Activated CD8-positive, alpha-beta memory T cell treated with anti-CD3 and anti-CD28 coated beads for 1 hour (primary cell): ENCODE results near the gene TBL1X.
A peak's percentile ranks its signal among the peaks of the same experiment; 100 is the strongest.

Experiments
- DNase-seq, 2 donors: peaks; one replicate each; pipeline ENCODE4 v3.0.0-alpha.2; 2020; ENCODE audit warnings: low read depth in 1 of 2; ENCODE audit errors: extremely low read depth in 1 of 2

The TBL1X gene

DNA sequence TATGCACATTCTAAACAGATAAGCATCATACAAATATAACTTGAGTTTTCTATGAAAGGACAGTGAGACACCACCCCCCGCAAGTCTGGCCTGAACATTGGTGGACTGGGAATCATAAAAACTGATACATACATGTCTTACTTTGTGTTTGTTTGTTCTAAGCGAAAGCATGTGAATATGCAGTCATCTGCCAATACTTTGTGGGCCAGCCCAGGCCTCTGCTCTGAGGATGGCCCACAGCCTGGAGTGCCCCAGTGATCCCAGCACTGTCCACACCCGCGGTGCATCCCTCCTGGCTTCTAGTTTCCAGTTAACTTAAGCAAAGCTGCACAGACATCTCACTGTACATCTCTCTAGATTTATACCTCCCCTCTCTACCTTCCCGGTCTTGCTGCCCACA, 154.3 kb downstream of the TBL1X start:
- no peak for DNase-seq

DNA sequence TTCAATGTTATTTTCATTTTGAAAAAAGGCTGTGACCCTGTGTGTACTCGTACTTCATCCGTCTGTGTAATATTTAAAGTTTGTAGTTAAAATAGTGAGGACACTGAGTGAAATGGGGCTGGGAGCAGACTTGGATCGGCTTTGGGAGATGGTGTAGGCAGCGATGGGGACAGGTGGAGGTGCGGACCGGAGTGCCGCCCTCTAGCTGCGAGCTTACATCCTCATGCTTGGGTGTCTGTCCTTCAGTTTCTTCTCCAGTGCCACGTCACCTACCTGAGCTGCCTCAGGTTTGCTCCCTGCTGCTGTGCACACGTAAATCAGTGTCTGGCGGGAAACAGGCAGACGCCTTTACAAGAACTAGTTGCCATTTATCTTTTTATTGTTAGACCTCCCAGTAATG, 154.7 kb downstream of the TBL1X start:
- no peak for DNase-seq

DNA sequence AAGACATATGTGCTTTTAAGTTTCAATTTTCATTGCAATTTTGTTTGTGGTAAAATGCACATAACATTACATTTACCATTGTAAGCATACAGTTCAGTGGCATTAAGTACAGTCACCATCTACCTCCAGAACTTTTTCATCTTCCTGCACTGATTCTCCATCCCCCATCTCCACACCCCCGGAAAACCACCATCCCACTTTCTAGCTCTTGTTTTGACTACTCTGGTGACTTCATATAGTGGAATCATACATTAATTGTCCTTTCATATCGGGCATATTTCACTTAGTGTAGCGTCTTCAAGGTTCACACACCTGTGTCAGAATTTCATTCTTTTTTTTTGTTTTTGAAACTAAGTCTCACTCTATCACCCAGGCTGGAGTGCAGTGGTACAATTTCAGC, 157.3 kb downstream of the TBL1X start:
- DNase-seq, result no peak

- DNase-seq, result no peak
Measured at GRCh38 chrX:9626379-9626778, 161.5 kb downstream of the TBL1X start.

DNA sequence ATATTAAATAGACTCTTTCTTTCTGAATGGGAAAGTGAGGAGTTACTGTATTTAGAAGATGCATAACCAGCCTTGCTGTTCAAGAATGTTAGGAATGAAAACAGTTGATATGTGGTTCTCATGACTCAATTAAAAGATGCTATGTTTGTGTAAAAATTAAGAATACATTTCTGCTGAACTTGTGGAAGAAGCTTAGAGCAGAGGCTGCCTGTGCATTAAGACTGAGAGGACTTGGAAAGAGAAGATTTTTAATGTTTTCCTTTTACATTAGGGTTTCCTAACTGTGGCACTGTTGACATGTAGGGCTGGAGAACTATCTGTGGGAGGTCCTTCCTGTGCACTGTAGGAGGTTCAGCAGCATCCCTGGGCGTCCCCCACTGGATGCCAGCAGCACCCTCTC, 163.1 kb downstream of the TBL1X start:
- no peak for DNase-seq

DNA sequence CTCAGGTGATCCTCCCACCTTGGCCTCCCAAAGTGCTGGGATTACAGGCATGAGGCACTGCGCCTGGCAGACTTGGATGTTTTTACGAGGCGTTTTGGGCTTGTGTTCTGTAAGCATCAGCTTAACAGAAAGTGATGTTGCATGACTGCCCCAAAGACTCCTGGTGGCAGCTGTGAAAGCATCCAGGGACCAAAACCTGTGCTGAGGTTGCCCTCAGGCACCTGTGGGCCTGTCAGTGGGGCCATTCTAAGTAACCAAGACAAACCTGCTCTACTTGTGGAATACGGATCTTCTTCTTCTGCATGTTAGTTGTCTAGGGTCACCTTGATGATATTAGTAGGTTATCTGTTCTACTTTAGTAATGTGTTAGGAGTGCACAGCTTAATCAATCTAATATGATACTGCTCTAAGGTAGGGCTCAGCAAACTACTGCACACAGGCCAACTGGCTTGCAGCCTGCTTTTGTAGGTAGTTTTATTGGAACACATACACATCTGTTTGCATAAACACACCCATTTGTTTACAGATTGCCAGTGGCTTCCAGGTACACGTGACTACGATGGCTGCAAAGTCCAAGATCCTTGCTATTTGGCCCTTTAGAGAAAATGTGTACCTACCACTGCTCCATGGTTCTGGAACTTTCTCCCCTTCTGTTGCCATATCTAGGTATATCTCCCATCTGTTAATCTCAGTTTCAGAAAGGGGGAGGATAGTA, 164.1 kb downstream of the TBL1X start:
- no peak for DNase-seq

GRCh38 chrX:9634551-9634950, 169.7 kb downstream of the TBL1X start:
- DNase-seq, result no peak

- DNase-seq, result no peak
Measured at GRCh38 chrX:9635368-9635767, 170.5 kb downstream of the TBL1X start.

DNA sequence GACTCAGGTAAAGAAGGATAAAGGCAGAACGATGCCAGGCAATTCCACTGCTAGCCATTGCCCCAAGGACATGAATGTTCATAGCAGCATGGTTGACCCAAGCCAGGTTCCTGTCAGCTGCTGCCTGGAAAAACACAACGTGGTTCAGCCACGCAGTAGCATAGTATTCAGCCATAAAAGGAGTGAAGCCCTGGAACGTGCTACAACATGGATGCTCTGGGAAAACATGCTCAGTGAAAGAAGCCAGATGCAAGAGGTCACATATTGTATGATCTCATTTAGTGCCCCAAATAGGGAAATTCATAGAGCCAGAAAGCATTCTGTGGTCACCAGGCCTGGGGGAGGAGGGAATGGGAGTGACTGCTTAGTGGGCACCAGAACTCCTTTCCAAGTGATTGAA, 170.9 kb downstream of the TBL1X start:
- DNase-seq, result no peak

- DNase-seq, result no peak
Measured at GRCh38 chrX:9638871-9639270, 174.0 kb downstream of the TBL1X start.

GRCh38 chrX:9642270-9642995, 177.6 kb downstream of the TBL1X start:
- DNase-seq, result no peak

DNA sequence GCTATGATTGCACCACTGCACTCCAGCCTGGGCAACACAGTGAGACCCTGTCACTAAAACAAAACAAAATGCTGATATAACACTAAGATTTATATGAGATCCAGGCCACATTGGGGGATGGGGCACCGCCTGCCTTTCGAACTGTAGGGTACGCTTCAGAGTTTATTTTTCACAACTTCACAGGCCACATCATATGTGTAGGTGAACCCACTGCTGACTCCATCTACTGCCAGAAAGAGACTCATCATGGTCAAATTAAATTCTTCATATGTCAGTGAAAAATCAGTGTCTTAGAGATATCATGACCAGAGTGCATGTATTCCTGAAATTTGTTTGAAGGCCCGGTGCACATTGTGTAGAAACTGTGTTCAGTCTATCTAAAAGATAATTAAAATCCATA, 178.9 kb downstream of the TBL1X start:
- DNase-seq, result no peak

- peak; percentile 2 to 4 for DNase-seq
Measured at GRCh38 chrX:9644335-9644734, 179.5 kb downstream of the TBL1X start.

DNA sequence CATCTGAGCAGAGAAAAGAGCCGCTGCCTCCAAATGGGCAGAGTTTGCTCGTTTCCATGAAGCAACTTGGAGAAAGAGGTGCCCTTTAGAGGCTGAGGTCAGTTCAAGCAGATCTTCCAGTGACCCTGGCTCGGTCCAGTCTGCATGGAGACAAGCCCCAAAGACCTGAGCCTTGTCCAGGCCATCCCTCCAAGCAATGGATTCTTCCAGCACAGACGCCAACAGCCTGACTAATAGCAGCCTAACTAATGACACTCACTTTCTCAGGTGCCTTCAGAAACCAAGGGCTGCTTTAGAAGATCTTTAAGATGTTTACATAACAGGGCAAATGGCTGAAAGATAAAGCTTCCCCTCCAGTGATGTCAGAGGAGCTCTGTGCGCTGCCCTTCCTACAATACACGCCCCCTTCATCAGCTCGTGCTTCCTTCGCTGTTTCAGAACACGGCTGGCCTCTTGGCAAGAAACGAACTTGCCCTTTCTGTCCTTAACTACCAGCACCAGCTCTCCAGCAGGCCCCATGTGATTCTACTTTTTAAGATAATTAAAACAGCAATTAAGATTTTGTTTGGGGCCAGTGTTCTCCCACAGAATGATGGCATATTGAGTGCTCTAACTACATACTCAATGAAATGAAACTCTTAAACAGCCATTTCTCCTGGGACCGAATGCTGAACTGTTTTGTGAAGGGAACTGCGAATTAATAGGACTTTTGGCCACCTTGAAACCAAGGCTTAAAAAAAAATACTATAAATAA, 181.8 kb downstream of the TBL1X start:
- DNase-seq, result no peak

DNA sequence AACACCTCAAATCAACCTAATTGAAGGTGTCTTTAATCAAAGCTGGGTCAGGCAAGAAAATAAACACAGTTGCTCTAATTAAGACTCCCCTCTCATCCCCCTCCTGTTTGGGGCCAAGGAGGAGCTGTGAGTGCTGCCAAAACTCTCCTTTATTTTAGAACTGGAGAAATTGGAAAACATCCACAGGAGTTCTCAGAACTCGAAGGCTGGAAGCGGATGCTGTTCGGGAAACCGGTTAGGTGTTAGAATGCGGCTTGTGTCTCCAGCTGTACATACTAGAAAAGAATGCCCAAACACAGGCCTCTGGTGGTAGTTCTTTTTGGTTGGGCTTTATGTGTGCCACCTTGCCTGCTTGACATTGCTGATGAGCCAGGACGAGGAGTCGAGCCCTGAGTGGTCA, 182.6 kb downstream of the TBL1X start:
- no peak for DNase-seq

GRCh38 chrX:9650091-9650490, 185.2 kb downstream of the TBL1X start:
- no peak for DNase-seq

DNA sequence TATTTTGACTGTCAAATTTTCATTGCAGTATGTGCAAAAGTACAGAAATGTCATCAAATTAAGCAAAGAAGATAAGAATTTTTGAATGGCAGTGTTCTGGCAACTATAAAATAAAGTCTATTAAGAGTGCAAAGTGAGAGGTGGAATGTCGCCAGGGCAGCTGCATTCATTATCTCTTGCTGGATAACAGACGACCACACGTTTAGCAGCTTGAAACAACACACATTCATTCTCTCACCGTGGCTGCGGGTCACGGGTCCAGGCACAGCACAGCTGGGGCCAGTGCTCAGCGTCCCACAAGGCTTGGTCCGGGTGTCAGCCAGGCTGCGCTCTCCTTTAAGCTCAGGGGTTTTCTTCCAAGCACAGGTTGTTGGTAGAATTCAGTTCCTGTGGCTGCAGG, 186.9 kb downstream of the TBL1X start:
- no peak for DNase-seq

DNA sequence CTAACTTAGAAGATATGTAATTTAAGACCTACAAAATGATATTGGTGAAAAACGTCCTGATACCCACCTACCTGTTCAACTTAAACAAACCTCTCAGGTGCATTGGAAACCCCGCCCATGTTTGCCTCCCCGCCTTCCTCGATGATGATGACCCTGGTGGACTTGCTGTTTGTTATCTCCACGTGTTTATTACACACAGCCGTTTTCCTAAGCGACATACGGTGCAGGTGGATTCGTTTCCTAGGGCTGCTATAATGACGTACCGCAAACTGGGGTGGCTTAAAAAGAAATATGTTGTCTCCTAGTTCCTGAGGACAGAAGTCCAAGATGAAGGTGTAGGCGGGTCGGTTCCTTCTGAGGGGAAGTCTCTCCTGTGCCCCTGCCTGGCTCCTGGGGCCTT, 190.1 kb downstream of the TBL1X start:
- no peak for DNase-seq

DNA sequence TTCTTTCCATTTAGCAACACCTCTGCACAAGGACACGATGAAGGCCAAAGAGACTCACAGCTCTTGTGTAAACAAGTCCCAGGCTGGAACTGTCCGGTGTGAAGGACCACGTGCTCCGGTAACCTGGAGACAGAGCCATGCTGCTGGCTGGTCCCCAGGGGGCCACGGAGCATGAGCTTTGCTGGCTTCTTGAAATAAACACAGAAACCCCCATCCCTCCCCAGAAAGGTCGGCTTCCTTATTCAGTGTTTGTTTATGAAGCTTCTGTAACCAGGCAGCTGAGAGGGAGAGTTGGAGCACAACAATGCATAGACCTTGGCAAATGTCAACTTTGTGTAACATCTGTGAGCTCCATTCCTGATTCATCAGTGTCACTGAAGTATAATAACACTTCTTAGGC, 191.4 kb downstream of the TBL1X start:
- no peak for DNase-seq

- DNase-seq, result no peak
Measured at GRCh38 chrX:9656871-9657270, 192.0 kb downstream of the TBL1X start.

- no peak for DNase-seq
Measured at GRCh38 chrX:9657590-9658256, 192.9 kb downstream of the TBL1X start.
